GM19035 (cell line): Measurements from ENCODE around the gene CBFA2T3.
"Not testable (repeated sequence)": the region's sequence is repeated elsewhere in the genome, so short reads cannot be mapped to it uniquely, and the experiment has no call there.

Source experiments
- ATAC-seq: cut with Tn5 transposase; IDR thresholded peaks from one replicate; pipeline ENCODE4 v1.9.1; 2021; ENCODE audit not compliant: unreplicated experiment

The CBFA2T3 gene

GRCh38 chr16:88977018-88977811 is at the start of gene CBFA2T3:
Gene CBFA2T3 (minus strand): TSS chr16:88977207. CDS start chr16:88976807, 400 bp downstream.
- ATAC-seq = no peak

- ATAC-seq = peak; percentile 80
Measured at GRCh38 chr16:89026121-89026612, 49.2 kb upstream of the CBFA2T3 start.

- no peak for ATAC-seq
Measured at GRCh38 chr16:89025636-89026035, 48.6 kb upstream of the CBFA2T3 start.

- ATAC-seq = no peak
Measured at GRCh38 chr16:89024546-89025060, 47.6 kb upstream of the CBFA2T3 start.

- no peak for ATAC-seq
Measured at GRCh38 chr16:89023621-89024511, 46.9 kb upstream of the CBFA2T3 start.

- no peak for ATAC-seq
Measured at GRCh38 chr16:89023151-89023551, 46.1 kb upstream of the CBFA2T3 start.

GRCh38 chr16:89022051-89022836 is 45.2 kb upstream of the CBFA2T3 start:
- ATAC-seq = no peak

- ATAC-seq = no peak
Measured at GRCh38 chr16:89020925-89021595, 44.1 kb upstream of the CBFA2T3 start.

- ATAC-seq = no peak
Measured at GRCh38 chr16:89020068-89020924, 43.3 kb upstream of the CBFA2T3 start.

GRCh38 chr16:89019511-89019910 is 42.5 kb upstream of the CBFA2T3 start:
- no peak for ATAC-seq

GRCh38 chr16:89018282-89019158 is 41.5 kb upstream of the CBFA2T3 start:
- ATAC-seq = no peak

- ATAC-seq = no peak
Measured at GRCh38 chr16:89017543-89018281, 40.7 kb upstream of the CBFA2T3 start.

GRCh38 chr16:89016561-89016960 is 39.6 kb upstream of the CBFA2T3 start:
- not testable (repeated sequence) for ATAC-seq

GRCh38 chr16:89015271-89015859 is 38.4 kb upstream of the CBFA2T3 start:
- no peak for ATAC-seq

- ATAC-seq = no peak
Measured at GRCh38 chr16:89014403-89015230, 37.6 kb upstream of the CBFA2T3 start.

- ATAC-seq = no peak
Measured at GRCh38 chr16:89013692-89014402, 36.8 kb upstream of the CBFA2T3 start.
